Measurements from ENCODE around the gene SPRED2.
"Not testable (repeated sequence)": the region's sequence is repeated elsewhere in the genome, so short reads cannot be mapped to it uniquely, and the experiment has no call there.

Gene SPRED2

DNA sequence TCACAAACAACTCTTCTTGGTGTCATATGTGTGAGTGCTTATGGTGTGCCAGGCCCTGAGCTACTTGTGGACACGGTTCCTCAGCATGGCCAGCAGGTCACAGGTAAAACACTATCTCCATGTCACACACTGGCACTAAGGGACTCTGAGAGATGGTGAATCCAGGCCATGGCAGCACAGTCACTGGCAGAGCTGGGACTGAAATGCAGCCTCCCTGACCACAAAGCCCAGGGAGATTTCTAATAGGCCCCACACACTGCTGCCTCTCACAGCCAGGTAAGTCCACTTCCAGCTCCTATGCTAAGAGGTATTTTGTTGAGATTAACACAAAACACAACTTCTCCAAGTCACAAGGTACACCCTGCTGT, 112.7 kb downstream of the SPRED2 start:
- DNase-seq (ENCODE audit: low read depth, low spot score), result no peak
- ChIA-PET POLR2A (interaction anchor here (0.9 to 1.7 kb wide), 4 partner anchors 19 to 113 kb away, joined by 3 to 17 read pairs (median 6); partner anchors contain the start of gene SPRED2), CTCF (interaction anchor here (0.8 to 2.3 kb wide), 13 partner anchors 9 to 254 kb away, joined by 3 to 15 read pairs (median 3); no protein-coding TSS in a partner anchor)
- TF ChIP-seq, protein P1, sequence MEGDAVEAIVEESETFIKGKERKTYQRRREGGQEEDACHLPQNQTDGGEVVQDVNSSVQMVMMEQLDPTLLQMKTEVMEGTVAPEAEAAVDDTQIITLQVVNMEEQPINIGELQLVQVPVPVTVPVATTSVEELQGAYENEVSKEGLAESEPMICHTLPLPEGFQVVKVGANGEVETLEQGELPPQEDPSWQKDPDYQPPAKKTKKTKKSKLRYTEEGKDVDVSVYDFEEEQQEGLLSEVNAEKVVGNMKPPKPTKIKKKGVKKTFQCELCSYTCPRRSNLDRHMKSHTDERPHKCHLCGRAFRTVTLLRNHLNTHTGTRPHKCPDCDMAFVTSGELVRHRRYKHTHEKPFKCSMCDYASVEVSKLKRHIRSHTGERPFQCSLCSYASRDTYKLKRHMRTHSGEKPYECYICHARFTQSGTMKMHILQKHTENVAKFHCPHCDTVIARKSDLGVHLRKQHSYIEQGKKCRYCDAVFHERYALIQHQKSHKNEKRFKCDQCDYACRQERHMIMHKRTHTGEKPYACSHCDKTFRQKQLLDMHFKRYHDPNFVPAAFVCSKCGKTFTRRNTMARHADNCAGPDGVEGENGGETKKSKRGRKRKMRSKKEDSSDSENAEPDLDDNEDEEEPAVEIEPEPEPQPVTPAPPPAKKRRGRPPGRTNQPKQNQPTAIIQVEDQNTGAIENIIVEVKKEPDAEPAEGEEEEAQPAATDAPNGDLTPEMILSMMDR (IDR thresholded peaks at IDR 0.05; ENCODE audit: insufficient read depth, low read length, missing control alignments), result no peak
- H3K4me3 ChIP-seq (ENCODE audit: low read depth, low read length), result no peak overlapping the region

GRCh38 chr2:65319072-65319673, 113.2 kb downstream of the SPRED2 start:
- CTCF ChIA-PET, result interaction anchor here (0.8 to 2.3 kb wide), 5 partner anchors 18 to 254 kb away, joined by 3 to 15 read pairs (median 3); no protein-coding TSS in a partner anchor
- H3K4me3 ChIP-seq (ENCODE audit: low read depth, low read length), result no peak overlapping the region
- no peak for DNase-seq (ENCODE audit: low read depth, low spot score)
- TF ChIP-seq, protein P1 (IDR thresholded peaks at IDR 0.05; ENCODE audit: insufficient read depth, low read length, missing control alignments), result no peak
- POLR2A ChIA-PET, result interaction anchor here (1.7 kb wide), 1 partner anchor 48 kb away, joined by 10 read pairs; no protein-coding TSS in a partner anchor

GRCh38 chr2:65317841-65318240, 114.6 kb downstream of the SPRED2 start:
- H3K4me3 ChIP-seq (ENCODE audit: low read depth, low read length), result no peak overlapping the region
- CTCF ChIA-PET, result interaction anchor here (1.4 kb wide), 1 partner anchor 16 kb away, joined by 3 read pairs; no protein-coding TSS in a partner anchor
- no peak for DNase-seq (ENCODE audit: low read depth, low spot score)
- TF ChIP-seq, protein P1 (IDR thresholded peaks at IDR 0.05; ENCODE audit: insufficient read depth, low read length, missing control alignments), result no peak
- POLR2A ChIA-PET, result no interaction called here

- CTCF ChIA-PET, result interaction anchor here (1.4 kb wide), 1 partner anchor 15 kb away, joined by 3 read pairs; no protein-coding TSS in a partner anchor
- DNase-seq (ENCODE audit: low read depth, low spot score); POLR2A ChIA-PET; H3K4me3 ChIP-seq (ENCODE audit: low read depth, low read length): not testable (repeated sequence)
Measured at GRCh38 chr2:65317351-65317750, 115.0 kb downstream of the SPRED2 start.

DNA sequence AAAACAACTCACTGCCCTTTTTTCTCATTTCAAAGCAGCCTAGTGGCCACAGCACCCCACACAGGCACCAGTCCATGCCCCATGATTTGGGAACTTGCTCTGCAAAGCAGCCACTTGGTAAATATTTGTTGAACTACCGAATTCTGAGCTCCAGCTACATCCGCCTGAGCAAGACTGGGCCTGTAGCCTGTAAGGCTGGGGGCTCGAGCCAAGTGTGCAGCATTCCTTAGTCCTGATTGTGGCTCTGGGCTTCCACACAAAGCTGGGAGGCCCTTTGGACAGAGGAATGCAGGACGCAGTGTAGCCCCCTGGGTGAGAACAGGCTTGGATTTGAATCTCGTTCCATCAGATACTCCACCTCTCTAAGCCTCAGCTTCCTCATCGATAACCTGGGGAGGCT, 116.3 kb downstream of the SPRED2 start:
- H3K4me3 ChIP-seq (ENCODE audit: low read depth, low read length), result no peak overlapping the region
- TF ChIP-seq, protein P1 (IDR thresholded peaks at IDR 0.05; ENCODE audit: insufficient read depth, low read length, missing control alignments), result no peak
- CTCF ChIA-PET, result interaction anchor here (1.0 kb wide), 1 partner anchor 15 kb away, joined by 3 read pairs; no protein-coding TSS in a partner anchor
- no peak for DNase-seq (ENCODE audit: low read depth, low spot score)
- POLR2A ChIA-PET, result no interaction called here

- TF ChIP-seq, protein P1 (IDR thresholded peaks at IDR 0.05; ENCODE audit: insufficient read depth, low read length, missing control alignments), result no peak
- no peak overlapping the region for H3K4me3 ChIP-seq (ENCODE audit: low read depth, low read length)
- no peak for DNase-seq (ENCODE audit: low read depth, low spot score)
- CTCF ChIA-PET, result no interaction called here
- POLR2A ChIA-PET, result no interaction called here
Measured at GRCh38 chr2:65314801-65315441, 117.5 kb downstream of the SPRED2 start.
